GM18498 (cell line): ENCODE results near the gene MOB2.

Experiments
- ATAC-seq: cut with Tn5 transposase; IDR thresholded peaks from one replicate; pipeline ENCODE4 v1.9.1; 2021; ENCODE audit warnings: mild to moderate bottlenecking, moderate library complexity; ENCODE audit not compliant: unreplicated experiment

MOB2 gene

DNA sequence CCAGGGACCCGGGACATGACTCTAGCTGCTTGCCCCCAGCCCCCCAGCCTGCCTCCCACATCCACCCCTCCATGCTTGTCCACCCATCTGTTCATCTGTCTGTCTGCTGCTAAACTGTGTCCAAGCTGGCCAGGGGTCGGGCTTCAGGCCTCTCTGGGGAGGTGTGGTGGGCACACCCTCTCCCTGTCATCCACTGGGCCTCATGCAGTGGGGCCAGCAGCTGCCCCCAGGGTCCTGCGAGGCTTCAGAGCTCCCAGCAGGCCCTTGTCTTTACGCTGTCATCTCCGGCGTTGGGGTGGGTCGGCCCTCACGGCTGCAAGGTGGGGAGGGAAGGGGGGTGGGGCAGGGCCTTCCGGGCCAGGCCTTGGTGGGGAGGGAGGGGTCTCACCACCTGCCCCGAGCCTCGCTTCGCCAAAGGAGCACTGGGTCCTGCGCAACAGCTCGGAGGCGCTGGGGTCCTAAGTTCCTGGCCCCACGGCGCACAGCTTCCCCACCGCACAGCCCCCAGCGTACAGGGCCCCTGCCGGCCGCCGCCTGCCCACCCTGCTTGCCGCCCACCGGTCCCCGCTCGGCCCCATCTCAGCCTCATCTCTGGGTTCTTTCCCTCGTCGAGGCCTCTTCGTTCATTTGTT, 26.7 kb downstream of the MOB2 start:
- ATAC-seq = no peak

DNA sequence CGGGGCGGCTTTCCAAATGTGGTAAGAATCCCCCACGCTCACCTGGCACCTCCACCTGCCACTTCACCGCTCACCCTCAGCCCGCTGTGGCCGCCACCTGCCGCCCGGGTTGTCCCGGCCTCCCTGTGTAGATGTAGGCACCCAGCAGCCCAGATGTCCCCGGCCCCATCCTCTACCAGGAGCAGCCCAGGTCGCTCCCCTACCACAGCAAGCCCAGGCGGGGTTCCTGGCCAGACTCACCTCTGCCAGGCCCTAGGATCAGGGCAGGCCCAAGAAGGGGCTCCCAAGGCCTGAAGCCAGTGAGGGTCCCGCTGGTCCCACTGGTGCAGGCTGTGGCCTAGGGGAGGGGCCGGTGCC, 27.4 kb downstream of the MOB2 start:
- no peak for ATAC-seq

DNA sequence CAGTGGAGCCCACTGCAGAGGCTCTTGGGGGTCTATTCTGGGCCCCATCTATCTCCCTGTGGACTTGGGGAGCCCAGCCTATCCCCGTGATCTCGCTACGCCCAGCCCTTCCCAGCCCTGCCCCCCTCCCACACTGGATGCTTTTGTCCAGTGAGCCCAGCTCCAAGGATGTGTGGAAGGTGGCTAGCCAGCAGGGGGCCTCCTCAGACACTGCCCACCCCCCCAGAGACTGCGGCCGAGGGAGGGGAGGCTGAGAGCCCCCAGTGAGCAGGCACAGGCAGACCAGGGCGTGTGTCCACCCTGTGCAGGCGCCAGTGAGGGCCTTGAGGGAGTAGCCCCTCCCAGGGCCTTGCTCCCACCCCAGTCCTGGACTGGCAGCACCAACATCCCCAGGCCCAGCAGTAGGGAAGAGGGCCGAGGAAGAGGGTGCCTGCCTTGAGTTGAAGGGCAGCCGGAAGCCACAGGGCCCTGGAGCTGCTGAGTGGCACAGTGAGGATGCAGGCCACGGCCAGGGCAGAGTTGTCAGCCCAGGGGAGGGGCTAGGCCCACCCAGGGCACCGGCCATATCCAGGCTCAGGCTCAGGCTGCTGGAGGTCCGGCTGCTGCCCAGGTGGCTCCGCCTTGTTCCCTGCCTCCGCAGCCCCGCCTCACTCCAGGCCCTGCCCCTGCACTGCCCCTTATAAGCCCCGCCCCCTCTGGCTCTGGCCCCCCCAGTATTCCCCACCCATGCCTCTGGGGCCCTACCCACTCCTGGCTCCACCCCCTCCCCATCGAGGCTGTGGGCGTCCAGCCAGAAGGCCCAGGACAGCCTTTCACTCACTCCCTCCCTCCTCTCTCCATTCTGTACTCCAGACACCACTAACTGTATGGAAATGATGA, 28.0 kb downstream of the MOB2 start:
- ATAC-seq = no peak

DNA sequence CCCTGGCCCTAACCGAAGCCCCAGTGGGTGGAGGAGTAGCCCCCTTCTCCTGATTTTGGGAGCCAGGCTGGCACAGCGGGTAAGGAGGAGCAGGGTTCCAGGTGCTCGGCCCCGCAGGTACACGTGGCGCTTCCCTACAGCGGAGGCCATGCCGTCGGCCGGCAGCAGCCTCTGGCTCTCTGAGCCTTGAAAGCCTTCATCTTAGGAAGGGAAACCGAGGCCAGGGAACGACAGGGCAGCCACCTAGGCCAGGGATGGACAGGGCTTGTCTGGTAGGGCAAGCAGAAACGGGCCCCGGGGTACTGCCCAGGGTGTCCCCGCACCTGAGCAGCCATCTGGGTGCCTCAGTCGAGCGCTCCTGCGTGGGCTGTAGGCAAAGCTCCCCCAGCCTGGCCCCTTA, 28.7 kb downstream of the MOB2 start:
- no peak for ATAC-seq

DNA sequence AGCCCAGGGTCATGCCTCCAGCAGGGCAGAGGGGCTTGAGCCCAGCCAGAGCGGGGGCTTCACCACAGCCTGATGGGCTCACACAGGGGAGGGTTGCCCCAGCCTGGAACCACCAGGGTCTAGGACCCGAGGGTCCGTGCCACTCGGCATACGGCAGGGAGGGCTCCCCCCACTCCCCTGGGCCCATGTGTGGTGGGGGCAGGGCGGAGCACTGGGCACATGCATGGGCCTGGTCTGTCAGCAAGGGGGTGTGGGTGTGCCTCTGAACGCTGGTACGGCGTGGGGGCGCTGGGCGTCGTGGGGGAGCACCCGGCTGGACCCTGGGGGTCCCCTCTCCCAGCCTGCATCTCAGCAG, 29.3 kb downstream of the MOB2 start:
- no peak for ATAC-seq

DNA sequence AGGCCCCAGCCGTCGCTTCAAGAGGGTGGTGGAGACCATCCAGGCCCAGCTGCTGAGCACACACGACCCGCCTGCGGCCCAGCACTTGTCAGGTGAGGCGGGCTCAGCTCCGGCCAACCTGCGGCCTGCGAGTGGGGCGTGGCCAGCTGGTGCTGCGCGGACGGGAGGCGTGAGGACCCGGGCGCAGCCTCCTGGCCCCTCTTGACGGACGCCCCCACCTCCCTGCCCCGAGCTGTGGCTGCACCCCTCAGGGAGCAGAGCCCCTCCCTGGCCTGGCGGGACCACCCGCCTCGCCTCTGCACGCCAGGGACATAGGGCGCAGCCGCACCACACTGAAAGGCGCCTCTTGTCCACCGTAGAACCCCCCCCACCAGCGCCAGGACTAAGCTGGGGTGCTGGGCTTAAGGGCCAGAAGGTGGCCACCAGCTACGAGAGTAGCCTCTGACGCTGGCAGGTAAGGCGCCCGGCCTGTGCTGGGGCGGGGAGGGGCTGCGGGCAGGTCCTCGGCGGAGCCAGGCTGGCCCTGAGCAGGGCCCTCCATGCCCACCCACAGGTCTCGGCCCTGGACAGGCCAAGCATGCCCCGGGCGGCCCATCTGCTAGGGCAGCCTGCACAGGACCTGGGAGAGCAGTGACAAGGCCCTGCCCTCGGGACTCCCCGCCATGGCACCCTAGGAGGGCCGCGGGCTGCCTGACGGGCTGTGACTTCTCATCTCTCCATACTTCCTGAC, 29.8 kb downstream of the MOB2 start:
- ATAC-seq = no peak

DNA sequence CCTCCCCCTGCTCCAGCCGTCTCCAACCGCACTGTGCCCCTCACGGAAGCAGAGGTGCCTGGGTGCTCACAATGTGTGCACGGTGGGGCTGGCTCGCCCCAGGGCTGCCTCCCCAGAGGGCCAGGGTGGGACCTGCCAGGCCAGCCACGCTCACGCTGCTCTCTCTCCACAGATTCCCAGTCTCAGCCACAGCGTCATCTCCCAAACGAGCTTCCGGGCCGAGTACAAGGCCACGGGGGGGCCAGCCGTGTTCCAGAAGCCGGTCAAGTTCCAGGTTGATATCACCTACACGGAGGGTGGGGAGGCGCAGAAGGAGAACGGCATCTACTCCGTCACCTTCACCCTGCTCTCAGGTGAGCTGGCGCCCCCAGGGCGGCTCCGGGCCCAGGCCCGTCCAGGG, 30.4 kb downstream of the MOB2 start:
- no peak for ATAC-seq

DNA sequence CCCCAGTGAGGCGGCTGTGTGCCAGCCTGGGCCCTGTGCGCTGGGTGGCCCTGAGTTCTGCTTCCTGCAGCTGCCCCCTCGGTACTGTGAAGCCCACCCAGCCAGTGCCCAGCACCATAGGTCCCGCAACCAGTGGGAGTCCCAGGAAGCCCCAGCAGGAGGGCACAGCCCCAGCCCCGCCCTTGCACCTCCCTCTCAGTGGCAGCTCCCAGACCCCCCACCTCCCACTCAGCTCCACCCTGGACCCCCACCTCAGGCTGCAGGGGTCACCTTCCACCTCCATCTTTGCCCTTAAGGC, 30.9 kb downstream of the MOB2 start:
- no peak for ATAC-seq

DNA sequence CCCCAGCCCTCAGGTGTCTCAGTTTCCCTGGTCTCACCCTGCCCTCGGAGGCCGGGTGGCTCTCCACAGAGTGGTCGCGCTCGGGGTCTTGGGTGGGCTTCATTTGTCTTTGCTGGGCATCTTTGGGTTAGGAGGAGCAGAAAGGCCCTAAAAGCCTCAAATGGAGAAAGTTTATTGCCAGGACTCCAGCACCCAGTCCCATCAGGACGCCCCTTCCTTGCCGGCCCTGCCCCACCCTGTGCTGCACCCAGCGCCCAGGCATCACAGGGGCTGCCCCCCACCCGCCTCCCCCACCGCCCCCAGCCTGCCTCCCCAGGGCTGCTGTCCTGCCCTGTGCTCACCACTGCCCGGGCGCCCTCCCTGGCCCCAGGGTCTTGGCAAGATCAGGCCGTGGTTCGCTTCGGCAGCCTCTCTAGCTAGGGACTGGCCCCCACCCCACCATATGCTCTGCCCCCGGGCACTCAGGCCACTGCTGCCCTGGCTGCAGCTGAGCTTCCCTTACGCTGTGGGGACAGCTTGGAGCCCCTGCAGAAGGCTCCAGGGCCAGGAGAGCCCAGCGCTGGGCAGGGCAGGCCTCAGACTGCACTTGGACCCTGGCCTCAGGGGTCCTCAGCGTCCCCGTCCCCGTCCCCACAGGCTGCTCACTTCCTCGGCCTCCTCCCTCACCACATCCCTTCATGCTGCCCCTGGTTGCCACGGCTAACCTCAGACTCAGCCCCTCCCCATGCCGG, 31.4 kb downstream of the MOB2 start:
- ATAC-seq = no peak

DNA sequence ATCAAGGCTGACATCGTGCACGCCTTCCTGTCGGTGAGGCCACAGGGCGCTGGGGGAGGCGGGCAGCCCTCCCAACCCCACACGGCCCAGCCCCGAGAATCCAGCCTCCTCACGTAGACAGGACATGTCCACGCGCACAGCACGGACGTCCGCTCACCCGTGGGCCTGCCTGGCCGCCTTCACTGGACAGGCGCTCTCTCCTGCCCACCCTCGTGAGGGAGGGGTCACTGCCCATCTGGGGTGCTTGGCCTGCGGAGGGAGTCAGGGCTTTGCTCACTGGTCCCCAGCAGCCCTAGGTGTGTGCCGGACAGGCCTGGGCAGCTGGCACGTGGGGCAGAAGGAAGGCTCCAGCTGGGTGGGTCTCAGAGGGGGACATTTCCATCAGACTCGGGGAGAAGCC, 32.0 kb downstream of the MOB2 start:
- ATAC-seq = no peak

DNA sequence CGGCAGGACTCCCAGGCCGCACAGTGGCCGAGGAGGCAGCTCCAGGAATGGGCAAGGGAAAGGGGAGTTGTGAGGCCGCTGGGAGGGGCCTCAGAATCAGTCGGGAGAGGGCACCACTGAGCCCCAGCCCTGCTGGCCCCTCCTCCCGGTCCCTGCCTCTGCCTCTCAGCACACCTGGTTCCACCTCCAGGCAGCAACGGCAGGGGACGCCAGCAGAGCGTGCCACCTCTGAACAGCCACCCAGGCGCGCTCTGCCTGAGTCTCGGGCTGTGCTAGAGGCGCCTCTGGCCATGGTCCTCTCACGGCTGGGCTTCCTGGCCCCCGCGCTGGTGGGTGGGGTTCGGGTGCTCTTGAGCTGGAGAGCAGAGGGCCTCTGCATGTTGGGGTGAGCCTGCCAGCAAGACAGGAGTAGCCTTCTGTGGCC, 33.0 kb downstream of the MOB2 start:
- no peak for ATAC-seq

DNA sequence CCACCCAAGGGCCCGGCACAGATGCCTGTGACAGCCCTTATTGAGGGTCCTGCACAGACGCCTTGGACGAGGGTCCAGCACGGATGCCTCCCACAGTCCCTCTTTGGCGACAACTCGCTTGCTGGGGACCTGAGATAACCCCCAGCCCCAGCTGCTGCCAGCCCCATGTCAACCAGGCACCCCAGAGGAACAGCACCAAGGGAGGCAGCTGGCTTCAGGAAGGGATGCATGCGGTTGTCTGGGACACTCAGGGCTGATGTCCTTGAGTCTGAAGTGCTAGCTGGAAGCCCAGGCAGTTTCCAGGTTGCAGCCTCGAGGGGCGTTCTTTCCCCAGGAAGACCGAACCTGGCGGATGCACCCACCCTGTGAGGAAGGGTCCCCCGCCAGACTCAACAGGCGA, 33.8 kb downstream of the MOB2 start:
- no peak for ATAC-seq

DNA sequence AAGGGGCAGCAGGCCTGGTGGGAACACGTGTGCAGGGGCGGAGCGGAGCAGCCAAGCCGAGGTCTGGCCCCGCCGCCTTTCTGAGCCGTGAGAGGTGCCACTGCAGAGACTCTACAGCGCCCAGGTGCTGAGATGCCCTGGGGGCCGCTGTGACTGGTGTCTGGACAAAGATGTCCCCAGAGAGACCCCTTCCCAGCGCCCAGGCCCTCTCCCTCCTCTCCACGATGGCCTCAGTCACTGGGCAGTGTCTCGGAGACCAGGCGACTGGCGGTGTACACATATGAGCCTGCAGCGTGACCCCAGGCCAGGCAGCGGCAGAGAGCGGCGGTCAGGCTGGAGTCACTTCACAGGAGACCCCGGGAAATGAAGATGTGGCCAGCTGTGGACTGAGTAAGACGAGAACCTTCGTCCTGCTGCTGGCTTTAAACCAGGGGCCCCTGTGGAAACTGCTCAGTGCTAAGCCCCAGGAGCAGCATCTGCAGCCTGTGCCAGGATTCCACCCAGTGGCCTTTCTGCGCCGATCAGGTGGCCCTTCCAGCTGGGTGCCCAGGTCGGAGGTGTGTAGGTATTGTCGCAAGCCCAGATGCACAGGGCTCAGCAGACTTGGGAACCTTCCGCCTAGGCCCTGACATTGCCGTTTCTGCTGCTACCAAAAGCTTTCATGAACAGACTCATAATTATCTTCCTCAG, 34.7 kb downstream of the MOB2 start:
- no peak for ATAC-seq

DNA sequence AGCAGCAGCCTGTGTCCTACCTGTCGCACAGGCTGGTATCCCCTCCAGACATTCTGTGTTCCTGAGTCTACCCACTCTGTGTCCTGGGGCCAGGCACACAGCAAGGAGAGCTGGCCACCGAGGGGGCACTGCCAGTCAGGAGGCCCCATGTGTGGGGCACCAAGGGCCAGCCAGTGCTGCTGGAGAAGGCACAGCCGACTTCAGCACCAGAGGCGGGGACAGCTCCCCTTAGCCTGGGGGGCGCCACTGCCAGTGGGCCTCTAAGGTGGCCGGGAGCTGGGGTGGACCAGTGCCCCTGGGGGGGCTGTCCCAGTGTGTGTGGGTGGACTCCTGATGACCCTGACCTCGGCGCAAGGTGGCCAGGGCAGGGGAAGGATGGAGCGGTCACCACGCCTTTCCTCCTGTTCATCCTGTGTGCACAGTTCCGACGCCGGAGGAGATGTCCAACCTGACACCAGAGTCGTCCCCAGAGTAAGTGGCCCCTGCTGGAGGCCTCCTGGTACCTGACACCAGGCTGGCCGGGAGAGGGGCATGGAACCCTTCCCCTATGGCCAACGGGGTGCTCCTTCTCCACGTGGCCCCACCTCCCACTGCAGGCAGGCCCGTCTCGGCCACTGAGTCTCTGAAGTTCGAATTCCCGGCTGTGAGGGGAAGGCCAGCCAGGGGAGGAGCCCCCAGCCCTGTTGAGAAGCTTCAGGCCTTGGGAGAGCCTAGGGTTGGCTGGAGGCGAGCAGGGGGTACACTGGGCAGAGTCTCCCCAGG, 35.4 kb downstream of the MOB2 start:
- no peak for ATAC-seq

DNA sequence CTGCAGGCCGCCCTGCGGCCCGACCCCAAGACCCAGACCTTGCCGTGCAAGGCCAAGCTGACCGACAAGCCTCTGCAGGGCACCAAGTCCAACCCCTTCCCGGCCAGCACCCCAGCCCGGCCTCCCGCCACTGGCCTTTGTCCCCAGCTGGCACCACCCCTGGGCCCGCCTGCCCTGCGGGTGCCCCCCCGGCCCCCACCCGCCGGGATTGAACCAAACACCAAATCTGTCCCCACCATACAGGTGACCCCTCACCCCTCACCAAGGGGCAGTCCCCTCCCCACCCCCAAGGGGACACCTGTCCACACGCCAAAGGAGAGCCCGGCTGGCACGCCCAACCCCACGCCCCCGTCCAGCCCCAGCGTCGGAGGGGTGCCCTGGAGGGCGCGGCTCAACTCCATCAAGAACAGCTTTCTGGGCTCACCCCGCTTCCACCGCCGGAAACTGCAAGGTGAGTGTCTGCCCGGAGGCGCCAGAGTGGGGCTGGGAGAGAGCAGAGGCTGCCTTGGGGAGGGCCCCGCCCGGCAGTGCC, 36.2 kb downstream of the MOB2 start:
- ATAC-seq = no peak

DNA sequence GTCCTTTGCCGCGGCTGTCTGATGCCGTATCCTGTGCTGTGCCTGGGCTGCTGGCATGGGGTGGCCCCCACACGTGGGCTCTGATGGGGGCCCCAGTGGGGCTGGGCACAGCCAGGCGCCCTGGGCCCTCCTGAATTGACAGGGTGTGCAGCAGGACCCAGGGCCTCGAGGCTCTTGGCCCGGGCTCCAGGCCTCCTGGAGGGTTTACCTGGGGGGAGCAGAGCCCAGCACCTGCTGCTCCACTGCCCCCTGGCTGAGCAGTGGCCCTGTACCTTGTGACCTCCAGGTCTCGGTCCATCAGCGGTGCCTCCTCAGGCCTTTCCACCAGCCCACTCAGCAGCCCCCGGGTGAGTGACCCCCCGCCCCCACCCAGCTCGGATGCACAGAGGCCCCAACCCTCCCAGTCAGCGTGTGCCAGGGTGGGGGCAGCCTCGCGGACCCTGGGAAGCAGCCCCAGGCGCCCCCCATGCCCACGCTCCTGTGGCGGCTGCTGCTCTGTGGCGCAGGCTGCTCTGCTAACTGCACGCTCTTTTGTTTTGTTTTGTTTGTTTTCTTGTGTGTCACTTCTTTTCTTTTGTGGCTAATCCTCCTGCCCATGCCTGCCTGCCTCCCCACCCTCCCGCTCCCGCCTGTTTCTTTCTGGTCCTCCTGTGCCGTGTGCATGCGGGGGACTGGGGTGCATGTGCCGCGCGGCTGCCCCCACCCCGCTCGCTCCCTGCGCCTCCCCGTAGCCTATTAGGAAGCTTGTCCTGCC, 36.9 kb downstream of the MOB2 start:
- ATAC-seq = no peak

DNA sequence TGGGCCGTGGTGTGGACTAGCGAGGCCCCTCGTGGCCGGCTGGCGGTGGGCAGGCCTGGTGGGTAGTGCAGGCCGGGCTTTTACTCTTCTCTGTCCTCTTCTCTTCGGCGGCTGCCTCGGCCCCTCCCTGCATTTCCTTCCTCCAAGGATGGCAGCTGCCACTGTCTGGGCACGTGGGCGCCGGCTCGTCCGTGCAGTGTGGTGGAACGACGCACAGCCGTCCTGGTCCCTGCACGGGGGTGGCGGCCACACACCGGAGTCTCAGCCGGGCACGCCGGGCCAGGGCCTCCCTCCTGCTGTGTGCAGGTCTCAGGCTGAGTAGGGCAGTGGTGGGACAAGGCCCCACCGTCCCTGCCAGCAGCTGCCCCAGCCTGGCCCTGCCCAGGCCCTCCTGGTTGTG, 37.7 kb downstream of the MOB2 start:
- no peak for ATAC-seq

DNA sequence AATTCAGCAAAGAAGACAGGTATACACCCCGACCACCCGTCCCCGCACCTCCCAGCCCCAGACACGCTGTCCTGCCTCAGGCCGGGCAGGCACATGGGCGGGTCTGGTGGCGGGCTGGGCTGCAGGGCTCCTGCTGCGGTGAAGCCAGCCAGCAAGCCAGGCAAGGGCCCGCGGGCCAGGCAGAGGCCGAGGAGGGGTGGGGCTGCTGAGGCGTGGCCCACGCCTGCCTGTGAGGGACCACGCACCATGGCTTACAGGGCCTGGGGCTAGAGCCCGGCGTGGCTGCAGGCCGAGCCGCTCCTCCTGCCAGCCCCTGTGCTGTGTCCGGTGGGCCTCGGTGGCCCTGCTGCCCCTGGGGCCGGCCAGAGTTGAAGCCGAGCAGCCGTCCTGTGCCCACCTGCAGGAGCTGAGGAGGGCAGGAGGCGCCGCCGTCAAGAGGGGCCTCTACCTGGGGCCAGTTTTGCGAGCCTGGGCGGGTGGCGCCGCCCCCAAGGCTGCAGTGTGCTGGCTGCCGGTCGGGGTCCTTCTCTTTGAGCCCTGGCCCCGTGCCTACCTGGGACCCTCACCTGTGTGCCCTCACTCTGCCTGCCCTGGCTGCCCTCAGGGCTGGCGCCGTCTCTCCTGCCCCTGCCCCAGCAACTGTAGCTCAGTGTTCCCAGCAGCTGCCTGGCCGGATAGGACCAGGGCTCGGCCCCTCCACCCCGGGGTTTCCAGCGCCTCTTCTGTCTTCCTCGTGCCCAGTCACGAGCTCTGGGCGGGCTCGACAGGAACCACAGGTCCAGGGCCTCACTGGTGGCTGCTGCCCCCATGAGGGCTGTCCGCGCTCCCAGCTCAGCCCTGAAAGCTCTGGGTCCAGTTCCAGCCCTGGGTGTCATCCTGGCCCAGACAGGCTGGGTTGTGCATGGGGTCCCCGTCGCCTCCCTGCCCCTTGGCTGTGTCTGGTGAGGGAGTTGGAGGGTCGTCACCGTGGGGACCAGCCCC, 38.4 kb downstream of the MOB2 start:
- no peak for ATAC-seq
